GM18507 (cell line): ENCODE results near the gene PIANP.
"Not testable (repeated sequence)": the region's sequence is repeated elsewhere in the genome, so short reads cannot be mapped to it uniquely, and the experiment has no call there.

Experiments used
- DNase-seq: peaks from one replicate; pipeline ENCODE4 v3.0.0; 2011; ENCODE audit warnings: low read depth; ENCODE audit not compliant: insufficient read length; ENCODE audit errors: extremely low spot score
- FAIRE-seq: peaks from 2 replicates; lab custom pipeline; 2011; peaks lifted over from hg19 to GRCh38; lab: Jason Lieb, UNC

Gene PIANP

DNA sequence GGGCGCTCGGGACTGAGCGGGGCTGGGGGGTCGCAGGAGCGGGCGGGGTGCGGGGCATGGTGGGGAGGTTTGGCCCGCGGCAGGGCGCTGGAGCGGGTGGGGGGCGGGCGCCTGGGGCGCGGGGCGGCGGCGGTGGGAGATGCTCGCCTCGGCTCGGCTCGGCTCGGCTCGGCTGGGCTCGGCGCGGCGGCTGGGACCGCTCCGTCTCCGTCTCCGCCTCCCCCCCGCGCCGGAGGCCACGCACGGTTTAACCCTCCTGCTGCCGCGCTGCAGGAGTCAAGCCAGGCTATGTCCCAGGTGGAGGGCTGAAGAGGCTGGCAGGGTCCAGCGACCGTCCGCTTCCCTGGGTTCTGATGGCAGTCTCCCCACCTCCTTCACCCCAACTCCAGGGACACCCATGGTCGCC is at the start of gene PIANP:
Gene PIANP (minus strand): TSS at position 170 of the 406 bp plus-strand sequence. CDS start 2,754 bp downstream, outside the sequence.
- DNase-seq (no peak), FAIRE-seq (no peak)

- DNase-seq (no peak), FAIRE-seq (no peak)
Measured at GRCh38 chr12:6748761-6749160, 48.1 kb upstream of the PIANP start.

DNA sequence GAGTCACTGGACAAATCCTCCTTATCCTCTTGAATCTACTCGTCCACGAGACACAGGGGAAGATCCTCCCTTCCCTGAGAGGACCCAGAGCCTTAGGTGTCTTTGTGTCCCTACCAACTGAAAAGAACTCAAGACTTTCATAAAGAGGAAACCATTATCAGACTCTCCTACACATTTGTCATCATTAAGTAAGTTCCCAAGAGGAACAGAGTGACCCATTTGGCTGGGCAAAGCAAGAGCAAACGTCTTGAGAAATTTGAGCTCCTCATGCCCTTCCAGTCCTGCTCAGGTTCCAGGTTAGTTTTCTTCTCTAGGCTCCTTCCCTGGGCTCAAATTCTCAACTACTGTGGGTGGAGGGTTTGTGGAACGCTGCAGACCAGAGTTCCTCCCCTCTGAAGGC is 46.6 kb upstream of the PIANP start:
- no peak for DNase-seq
- FAIRE-seq: no peak

- FAIRE-seq (peak; percentile 73), DNase-seq (no peak)
Measured at GRCh38 chr12:6745741-6746525, 45.3 kb upstream of the PIANP start.

DNA sequence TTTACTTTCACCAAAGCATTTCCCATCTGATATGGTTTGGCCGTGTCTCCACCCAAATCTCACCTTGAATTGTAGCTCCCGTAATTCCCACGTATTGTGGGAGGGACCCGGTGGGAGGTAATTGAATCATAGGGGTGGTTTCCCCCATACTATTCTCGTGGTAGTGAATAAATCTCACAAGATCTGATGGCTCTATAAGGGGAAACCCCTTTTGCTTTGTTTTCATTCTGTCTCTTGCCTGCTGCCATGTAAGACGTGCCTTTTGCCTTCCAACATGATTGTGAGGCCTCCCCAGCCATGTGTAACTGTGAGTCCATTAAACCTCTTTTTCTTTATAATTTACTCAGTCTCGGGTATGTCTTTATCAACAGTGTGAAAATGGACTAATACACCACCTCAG is 42.7 kb upstream of the PIANP start:
- DNase-seq, FAIRE-seq: not testable (repeated sequence)

GRCh38 chr12:6742834-6743233 is 42.2 kb upstream of the PIANP start:
- FAIRE-seq: no peak
- no peak for DNase-seq

- FAIRE-seq, DNase-seq: not testable (repeated sequence)
Measured at GRCh38 chr12:6742080-6742479, 41.5 kb upstream of the PIANP start.

- FAIRE-seq (no peak), DNase-seq (no peak)
Measured at GRCh38 chr12:6736754-6737153, 36.1 kb upstream of the PIANP start.

- no peak for DNase-seq
Measured at GRCh38 chr12:6735448-6736191, 35.0 kb upstream of the PIANP start.

DNA sequence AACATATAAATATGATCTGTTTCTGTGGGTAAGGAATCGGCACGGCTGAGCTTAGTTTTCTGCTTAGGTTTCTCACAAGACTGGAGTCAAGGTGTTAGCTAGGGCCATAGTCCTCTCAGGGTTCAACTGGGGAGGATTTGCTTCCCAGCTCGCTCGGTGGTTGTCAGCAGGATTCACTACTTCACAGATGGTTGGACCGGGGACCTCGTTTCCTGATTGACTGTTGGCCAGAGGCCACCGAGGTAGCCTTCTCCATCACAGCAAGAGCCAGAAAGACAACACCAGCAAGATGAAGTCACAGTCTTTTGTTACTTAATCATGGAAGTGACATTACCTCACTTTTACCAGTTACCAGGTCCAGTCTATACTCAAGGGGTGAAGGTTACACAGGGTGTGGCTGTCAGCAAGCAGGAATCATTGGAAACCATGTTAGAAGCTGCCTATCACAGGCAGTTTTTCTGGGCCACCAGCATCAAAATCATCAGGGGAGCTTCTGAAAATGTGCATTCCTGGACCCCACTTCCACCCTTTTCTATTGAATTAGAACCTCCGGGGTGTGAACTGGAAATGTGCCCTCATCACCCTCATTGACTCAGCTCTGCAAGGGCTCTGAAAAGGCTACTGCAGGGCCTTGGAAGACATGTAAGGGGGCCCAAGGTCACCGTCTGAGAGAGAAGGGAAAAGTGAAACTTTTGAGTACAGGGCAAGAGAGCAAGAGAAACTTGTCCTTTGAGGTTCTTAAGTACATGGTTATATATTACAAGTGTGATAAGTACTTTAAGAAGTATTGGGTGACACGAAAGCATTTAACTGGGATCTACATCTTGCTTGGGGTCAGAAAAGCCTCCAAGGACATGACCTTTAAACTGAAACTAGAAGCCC is 34.1 kb upstream of the PIANP start:
- DNase-seq (no peak), FAIRE-seq (no peak)

More at GRCh38 chr12:6735448-6736191, 35.0 kb upstream of the PIANP start:
- peak; percentile 77 for FAIRE-seq

DNA sequence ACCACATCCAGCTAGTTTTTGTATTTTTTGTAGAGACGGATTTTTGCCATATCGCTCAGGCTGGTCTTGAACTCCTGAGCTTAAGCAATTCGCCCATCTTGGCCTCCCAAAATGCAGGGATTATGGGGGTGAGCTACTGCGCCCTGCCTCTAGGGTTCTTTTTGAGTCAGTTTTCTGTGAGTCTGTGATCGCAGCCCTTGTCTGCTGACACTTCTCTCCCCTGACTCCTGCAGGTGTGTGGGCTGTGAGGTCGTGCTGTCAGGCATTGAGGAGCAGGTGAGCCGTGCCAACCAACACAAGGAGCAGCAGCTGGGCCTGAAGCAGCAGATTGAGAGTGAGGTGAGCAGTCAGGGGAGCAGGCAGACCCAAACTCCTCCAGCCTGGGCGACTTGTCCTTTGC is 29.6 kb upstream of the PIANP start:
- DNase-seq (no peak), FAIRE-seq (no peak)

GRCh38 chr12:6729186-6729585 is 28.6 kb upstream of the PIANP start:
- FAIRE-seq: no peak
- DNase-seq: no peak

GRCh38 chr12:6725350-6725749 is 24.7 kb upstream of the PIANP start:
- no peak for DNase-seq
- no peak for FAIRE-seq

GRCh38 chr12:6724409-6724797 is 23.8 kb upstream of the PIANP start:
- DNase-seq (no peak), FAIRE-seq (no peak)

- DNase-seq: peak; percentile 96
- peak; percentile 99 for FAIRE-seq
Measured at GRCh38 chr12:6723607-6724408, 23.2 kb upstream of the PIANP start, which contains the start of gene COPS7A. Gene COPS7A (plus strand): TSS chr12:6724046. CDS start chr12:6724657, 611 bp downstream.

DNA sequence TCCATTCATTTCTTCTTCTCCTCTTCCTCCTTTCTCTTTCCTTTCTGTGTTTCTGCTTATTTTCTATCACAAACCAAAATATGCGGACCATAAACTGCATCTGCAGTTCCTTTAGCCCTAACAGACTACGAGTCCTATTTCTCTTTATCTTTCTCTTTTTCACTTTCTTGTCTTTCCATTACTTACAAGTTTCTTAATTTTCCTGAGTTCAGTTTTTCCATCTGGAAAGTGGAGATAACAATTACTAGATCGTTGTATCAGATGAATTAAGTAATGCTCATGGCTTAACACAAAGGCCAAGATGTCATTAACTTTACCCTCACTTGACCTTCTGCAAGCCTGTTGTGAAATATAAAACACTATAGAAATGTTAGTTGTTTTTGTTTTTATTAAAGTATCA is 22.2 kb upstream of the PIANP start:
- DNase-seq (no peak), FAIRE-seq (peak; percentile 49)

- DNase-seq (no peak), FAIRE-seq (no peak)
Measured at GRCh38 chr12:6716874-6717437, 16.3 kb upstream of the PIANP start.

- DNase-seq, FAIRE-seq: not testable (repeated sequence)
Measured at GRCh38 chr12:6716031-6716873, 15.6 kb upstream of the PIANP start.
